ENCODE measurements around the gene ERICH4. TPM values are rescaled to one million over a fixed set of nuclear protein-coding genes. Genes with fewer than 3 reads are reported as not detected.
A peak's percentile ranks its signal among the peaks of the same experiment; 100 is the strongest.

ERICH4 gene
- total and polyA plus RNA-seq, 8 donors = not detected

DNA sequence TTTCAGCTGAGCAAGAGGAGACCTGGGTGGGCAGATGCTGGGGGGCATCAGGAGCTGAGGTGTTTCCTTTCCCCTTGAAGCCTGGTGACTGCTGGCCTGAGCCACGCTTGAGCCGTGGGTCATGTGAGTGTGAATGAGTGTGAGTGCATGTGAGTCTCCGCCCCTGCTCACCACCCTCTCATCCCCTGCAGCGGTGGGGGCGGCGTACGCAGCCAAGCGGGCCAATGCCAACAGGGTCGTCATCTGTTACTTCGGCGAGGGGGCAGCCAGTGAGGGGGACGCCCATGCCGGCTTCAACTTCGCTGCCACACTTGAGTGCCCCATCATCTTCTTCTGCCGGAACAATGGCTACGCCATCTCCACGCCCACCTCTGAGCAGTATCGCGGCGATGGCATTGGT is 21.0 kb upstream of the ERICH4 start:
- Histone ChIP-seq H3K4me3 (no peak overlapping the region), H3K4me1 (peaks cover 11 to 54% (median 30%) of the 10 kb centered on the region in 4 donors), H3K27ac (peak overlapping the region in 1 of 5 donors; percentile 60), H3K36me3 (peaks cover 61 to 94% (median 93%) of the 10 kb centered on the region in 4 donors), H3K9me3 (no peaks in the 10 kb centered on the region), H3K27me3 (no peaks in the 10 kb centered on the region)
- 90 to 95% (median 95%) methylated on average over 18 to 20 of the region's 20 CpGs for WGBS, 5 donors
- no peak for TF ChIP-seq POLR2A (IDR thresholded peaks at IDR 0.05)
- intact Hi-C loops (cut with DNase I; ENCODE audit: low total_unique reads) = no loop called here
- DNase-seq = no peak

GRCh38 chr19:41422456-41422855 is 20.5 kb upstream of the ERICH4 start:
- intact Hi-C loops (cut with DNase I; ENCODE audit: low total_unique reads) = no loop called here
- Histone ChIP-seq H3K27me3 (no peaks in the 10 kb centered on the region), H3K27ac (no peak overlapping the region), H3K4me1 (peaks cover 15 to 58% (median 35%) of the 10 kb centered on the region in 4 donors), H3K36me3 (peaks cover 57 to 89% (median 88%) of the 10 kb centered on the region in 4 donors), H3K9me3 (no peaks in the 10 kb centered on the region), H3K4me3 (no peak overlapping the region)
- DNase-seq = no peak
- WGBS, 5 donors = 79 to 84% (median 82%) methylated on average over 17 to 18 of the region's 18 CpGs
- TF ChIP-seq POLR2A (IDR thresholded peaks at IDR 0.05) (no peak), CTCF (IDR thresholded peaks at IDR 0.05) (no peak), EP300 (IDR thresholded peaks at IDR 0.05) (no peak), POLR2AphosphoS5 (IDR thresholded peaks at IDR 0.05) (no peak)

DNA sequence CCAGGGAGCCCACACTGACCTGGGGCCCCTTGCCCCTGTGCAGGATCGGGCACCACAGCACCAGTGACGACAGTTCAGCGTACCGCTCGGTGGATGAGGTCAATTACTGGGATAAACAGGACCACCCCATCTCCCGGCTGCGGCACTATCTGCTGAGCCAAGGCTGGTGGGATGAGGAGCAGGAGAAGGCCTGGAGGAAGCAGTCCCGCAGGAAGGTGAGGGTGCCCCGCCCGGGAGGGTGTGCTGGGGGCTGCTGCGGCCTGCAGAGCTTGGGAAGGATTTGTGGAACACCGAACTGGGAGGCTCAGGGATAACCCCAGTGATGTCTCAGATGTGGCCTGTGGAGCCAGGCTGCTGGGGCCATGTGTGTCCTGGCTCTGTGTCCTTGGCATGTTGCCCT is 20.0 kb upstream of the ERICH4 start:
- no peak overlapping the region for H3K27ac ChIP-seq
- no peak for TF ChIP-seq CTCF (IDR thresholded peaks at IDR 0.05)
- TF ChIP-seq EP300 (IDR thresholded peaks at IDR 0.05) = no peak
- TF ChIP-seq POLR2AphosphoS5 (IDR thresholded peaks at IDR 0.05) = no peak
- TF ChIP-seq POLR2A (IDR thresholded peaks at IDR 0.05) = no peak
- H3K36me3 ChIP-seq = peaks cover 57 to 84% (median 84%) of the 10 kb centered on the region in 4 donors
- intact Hi-C loops (cut with DNase I; ENCODE audit: low total_unique reads) = no loop called here
- peaks cover 20 to 63% (median 40%) of the 10 kb centered on the region in 4 donors for H3K4me1 ChIP-seq
- DNase-seq = no peak
- H3K9me3 ChIP-seq = no peaks in the 10 kb centered on the region
- 91 to 97% (median 92%) methylated on average over 12 of the region's 12 CpGs for WGBS, 5 donors
- H3K27me3 ChIP-seq = no peaks in the 10 kb centered on the region
- H3K4me3 ChIP-seq = no peak overlapping the region

DNA sequence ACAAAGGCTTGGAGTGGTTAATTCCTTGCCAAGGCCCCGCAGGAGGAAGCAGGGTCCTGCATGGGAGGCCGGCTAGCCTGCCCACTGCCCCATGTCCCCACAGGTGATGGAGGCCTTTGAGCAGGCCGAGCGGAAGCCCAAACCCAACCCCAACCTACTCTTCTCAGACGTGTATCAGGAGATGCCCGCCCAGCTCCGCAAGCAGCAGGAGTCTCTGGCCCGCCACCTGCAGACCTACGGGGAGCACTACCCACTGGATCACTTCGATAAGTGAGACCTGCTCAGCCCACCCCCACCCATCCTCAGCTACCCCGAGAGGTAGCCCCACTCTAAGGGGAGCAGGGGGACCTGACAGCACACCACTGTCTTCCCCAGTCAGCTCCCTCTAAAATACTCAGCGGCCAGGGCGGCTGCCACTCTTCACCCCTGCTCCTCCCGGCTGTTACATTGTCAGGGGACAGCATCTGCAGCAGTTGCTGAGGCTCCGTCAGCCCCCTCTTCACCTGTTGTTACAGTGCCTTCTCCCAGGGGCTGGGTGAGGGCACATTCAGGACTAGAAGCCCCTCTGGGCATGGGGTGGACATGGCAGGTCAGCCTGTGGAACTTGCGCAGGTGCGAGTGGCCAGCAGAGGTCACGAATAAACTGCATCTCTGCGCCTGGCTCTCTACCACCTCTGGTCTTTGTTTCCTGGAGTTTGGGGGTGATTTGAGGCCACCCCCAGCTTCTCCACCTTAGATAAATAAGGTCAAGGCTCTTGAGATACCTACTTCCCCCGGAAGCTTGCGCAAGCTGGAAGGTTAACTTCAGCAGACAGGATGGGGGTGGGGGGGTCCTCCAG is 18.4 kb upstream of the ERICH4 start:
- H3K4me3 ChIP-seq = peak overlapping the region in 1 of 4 donors; percentile 54
- intact Hi-C loops (cut with DNase I; ENCODE audit: low total_unique reads) = no loop called here
- peak overlapping the region in 2 of 5 donors; percentile 9 to 87 for H3K27ac ChIP-seq
- no peaks in the 10 kb centered on the region for H3K27me3 ChIP-seq
- DNase-seq = no peak
- H3K4me1 ChIP-seq = peaks cover 30 to 76% (median 52%) of the 10 kb centered on the region in 4 donors
- H3K36me3 ChIP-seq = peaks cover 41 to 68% (median 68%) of the 10 kb centered on the region in 4 donors
- H3K9me3 ChIP-seq = no peaks in the 10 kb centered on the region
- no peak for TF ChIP-seq CTCF (IDR thresholded peaks at IDR 0.05)
- no peak for TF ChIP-seq POLR2AphosphoS5 (IDR thresholded peaks at IDR 0.05)
- TF ChIP-seq POLR2A (IDR thresholded peaks at IDR 0.05) = no peak
- no peak for TF ChIP-seq EP300 (IDR thresholded peaks at IDR 0.05)
- WGBS, 5 donors = 75 to 85% (median 81%) methylated on average over 14 to 21 of the region's 21 CpGs
